ENCODE results near the gene EDC4.

EDC4 gene

DNA sequence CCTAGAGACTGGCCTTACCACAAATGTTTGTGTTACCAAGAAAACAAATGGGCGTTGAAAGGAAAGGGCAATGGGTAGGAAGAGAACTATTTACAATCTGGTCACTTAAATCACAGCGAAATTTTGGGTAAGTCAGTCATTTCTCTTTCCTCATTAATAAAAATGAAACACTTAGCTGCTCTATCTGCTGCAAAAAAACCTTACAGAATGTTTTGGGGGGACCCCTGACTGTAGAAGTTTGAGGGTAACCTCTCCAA is 26.9 kb upstream of the EDC4 start:
- peaks cover 16% of the 10 kb centered on the region for H3K4me1 ChIP-seq (ENCODE audit: control insufficient read depth, insufficient read depth, low read length)
- CTCF ChIA-PET, result interaction anchor here (0.6 to 1.7 kb wide), 2 partner anchors 31 to 38 kb away, joined by 3 to 6 read pairs; partner anchors contain the start of gene NRN1L
- no peak for TF ChIP-seq ZNF585B (tag by site-specific recombination; IDR thresholded peaks at IDR 0.05)
- no peak for TF ChIP-seq ZSCAN16 (tag by site-specific recombination; IDR thresholded peaks at IDR 0.05)
- TF ChIP-seq ZNF830 (tag by site-specific recombination; IDR thresholded peaks at IDR 0.05; ENCODE audit: low read depth), result no peak
- no peak for TF ChIP-seq FEZF1 (tag by site-specific recombination; IDR thresholded peaks at IDR 0.05)
- TF ChIP-seq, protein P1, sequence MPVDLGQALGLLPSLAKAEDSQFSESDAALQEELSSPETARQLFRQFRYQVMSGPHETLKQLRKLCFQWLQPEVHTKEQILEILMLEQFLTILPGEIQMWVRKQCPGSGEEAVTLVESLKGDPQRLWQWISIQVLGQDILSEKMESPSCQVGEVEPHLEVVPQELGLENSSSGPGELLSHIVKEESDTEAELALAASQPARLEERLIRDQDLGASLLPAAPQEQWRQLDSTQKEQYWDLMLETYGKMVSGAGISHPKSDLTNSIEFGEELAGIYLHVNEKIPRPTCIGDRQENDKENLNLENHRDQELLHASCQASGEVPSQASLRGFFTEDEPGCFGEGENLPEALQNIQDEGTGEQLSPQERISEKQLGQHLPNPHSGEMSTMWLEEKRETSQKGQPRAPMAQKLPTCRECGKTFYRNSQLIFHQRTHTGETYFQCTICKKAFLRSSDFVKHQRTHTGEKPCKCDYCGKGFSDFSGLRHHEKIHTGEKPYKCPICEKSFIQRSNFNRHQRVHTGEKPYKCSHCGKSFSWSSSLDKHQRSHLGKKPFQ (tag by site-specific recombination; IDR thresholded peaks at IDR 0.05), result no peak
- POLR2A ChIA-PET, result interaction anchor here (0.8 to 4.3 kb wide), 13 partner anchors 12 to 324 kb away, joined by 3 to 38 read pairs (median 5); partner anchors contain the start of genes ACD, DDX28, DUS2 and EDC4
- H3K9me3 ChIP-seq (ENCODE audit: control insufficient read depth, insufficient read depth, low read depth, low read length), result no peaks in the 10 kb centered on the region
- H3K4me3 ChIP-seq (ENCODE audit: low read depth, low read length), result peak overlapping the region; percentile 91
- H3K36me3 ChIP-seq (ENCODE audit: control insufficient read depth in 2 of 2, insufficient read depth in 1 of 2, low read length in 2 of 2), result peaks cover 0 to 32% of the 10 kb centered on the region in 2 experiments; a peak in 2 of 3 replicates
- H3K27ac ChIP-seq (ENCODE audit: extremely low read depth, low read depth, low read length), result peak overlapping the region; percentile 92

- H3K4me3 ChIP-seq (ENCODE audit: low read depth, low read length), result peak within 1 kb of the TSS; percentile 91
- peaks cover 0 to 32% of the 10 kb centered on the region in 2 experiments; a peak in 2 of 3 replicates for H3K36me3 ChIP-seq (ENCODE audit: control insufficient read depth in 2 of 2, insufficient read depth in 1 of 2, low read length in 2 of 2)
- CTCF ChIA-PET, result interaction anchor here (0.6 to 1.7 kb wide), 4 partner anchors 19 to 38 kb away, joined by 3 to 6 read pairs (median 3); partner anchors contain the start of gene NRN1L
- H3K27ac ChIP-seq (ENCODE audit: extremely low read depth, low read depth, low read length), result peak within 1 kb of the TSS; percentile 92
- POLR2A ChIA-PET, result interaction anchor here (0.6 to 4.3 kb wide), 14 partner anchors 13 to 325 kb away, joined by 3 to 38 read pairs (median 5); partner anchors contain the start of genes ACD, DDX28, DUS2 and EDC4
- no peaks in the 10 kb centered on the region for H3K9me3 ChIP-seq (ENCODE audit: control insufficient read depth, insufficient read depth, low read depth, low read length)
- peaks cover 16% of the 10 kb centered on the region for H3K4me1 ChIP-seq (ENCODE audit: control insufficient read depth, insufficient read depth, low read length)
- TF ChIP-seq ZNF239 (tag by site-specific recombination; IDR thresholded peaks at IDR 0.05) (no peak), MYNN (tag by site-specific recombination; IDR thresholded peaks at IDR 0.05; ENCODE audit: borderline replicate concordance) (no peak), ZNF521 (tag by site-specific recombination; IDR thresholded peaks at IDR 0.05) (no peak), ZFP41 (tag by site-specific recombination; IDR thresholded peaks at IDR 0.05; ENCODE audit: borderline replicate concordance) (no peak), ZNF558 (tag by site-specific recombination; IDR thresholded peaks at IDR 0.05) (no peak), ZBTB21 (tag by site-specific recombination; IDR thresholded peaks at IDR 0.05) (no peak; the same call in 1 of the 2 replicates), ZNF785 (tag by site-specific recombination; IDR thresholded peaks at IDR 0.05) (no peak), ZNF155 (tag by site-specific recombination; IDR thresholded peaks at IDR 0.05) (no peak), ZNF37A (tag by site-specific recombination; IDR thresholded peaks at IDR 0.05) (no peak), ZBTB49 (tag by site-specific recombination; IDR thresholded peaks at IDR 0.05; ENCODE audit: low read depth) (no peak), ZNF837 (tag by site-specific recombination; IDR thresholded peaks at IDR 0.05) (no peak), SALL2 (tag by site-specific recombination; IDR thresholded peaks at IDR 0.05; ENCODE audit: borderline replicate concordance) (no peak), ZNF639 (tag by site-specific recombination; IDR thresholded peaks at IDR 0.05) (0 out of 2 replicates have a peak, but pooled peaks have one; percentile 44), ZNF560 (tag by site-specific recombination; IDR thresholded peaks at IDR 0.05; ENCODE audit: borderline replicate concordance) (no peak), ZNF19 (tag by site-specific recombination; IDR thresholded peaks at IDR 0.05; ENCODE audit: low read depth) (no peak), ZNF416 (tag by site-specific recombination; IDR thresholded peaks at IDR 0.05) (no peak), ZXDB (tag by site-specific recombination; IDR thresholded peaks at IDR 0.05) (peak; percentile 99), ZNF776 (tag by site-specific recombination; IDR thresholded peaks at IDR 0.05; ENCODE audit: borderline replicate concordance) (no peak), GLI4 (tag by site-specific recombination; IDR thresholded peaks at IDR 0.05) (no peak), ZNF777 (tag by site-specific recombination; IDR thresholded peaks at IDR 0.05; ENCODE audit: borderline replicate concordance) (no peak), ZNF2 (tag by site-specific recombination; IDR thresholded peaks at IDR 0.05) (0 out of 2 replicates have a peak, but pooled peaks have one; percentile 61)
- TF ChIP-seq, protein P2, sequence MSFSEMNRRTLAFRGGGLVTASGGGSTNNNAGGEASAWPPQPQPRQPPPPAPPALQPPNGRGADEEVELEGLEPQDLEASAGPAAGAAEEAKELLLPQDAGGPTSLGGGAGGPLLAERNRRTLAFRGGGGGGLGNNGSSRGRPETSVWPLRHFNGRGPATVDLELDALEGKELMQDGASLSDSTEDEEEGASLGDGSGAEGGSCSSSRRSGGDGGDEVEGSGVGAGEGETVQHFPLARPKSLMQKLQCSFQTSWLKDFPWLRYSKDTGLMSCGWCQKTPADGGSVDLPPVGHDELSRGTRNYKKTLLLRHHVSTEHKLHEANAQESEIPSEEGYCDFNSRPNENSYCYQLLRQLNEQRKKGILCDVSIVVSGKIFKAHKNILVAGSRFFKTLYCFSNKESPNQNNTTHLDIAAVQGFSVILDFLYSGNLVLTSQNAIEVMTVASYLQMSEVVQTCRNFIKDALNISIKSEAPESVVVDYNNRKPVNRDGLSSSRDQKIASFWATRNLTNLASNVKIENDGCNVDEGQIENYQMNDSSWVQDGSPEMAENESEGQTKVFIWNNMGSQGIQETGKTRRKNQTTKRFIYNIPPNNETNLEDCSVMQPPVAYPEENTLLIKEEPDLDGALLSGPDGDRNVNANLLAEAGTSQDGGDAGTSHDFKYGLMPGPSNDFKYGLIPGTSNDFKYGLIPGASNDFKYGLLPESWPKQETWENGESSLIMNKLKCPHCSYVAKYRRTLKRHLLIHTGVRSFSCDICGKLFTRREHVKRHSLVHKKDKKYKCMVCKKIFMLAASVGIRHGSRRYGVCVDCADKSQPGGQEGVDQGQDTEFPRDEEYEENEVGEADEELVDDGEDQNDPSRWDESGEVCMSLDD (tag by site-specific recombination; IDR thresholded peaks at IDR 0.05), result peak; percentile 79; the same call in 1 of the 2 replicates
Measured at GRCh38 chr16:67846320-67847063, 26.4 kb upstream of the EDC4 start, which contains the start of gene NUTF2. TSS of gene NUTF2 (plus strand) at chr16:67846933. CDS start at chr16:67865131, 18,198 bp downstream.
